ENCODE data around the gene IL4R. TPM values are rescaled to one million over a fixed set of nuclear protein-coding genes. Genes with fewer than 3 reads are reported as not detected.

The IL4R gene
- total RNA-seq, 2 experiments from 2014 or later: 73.1 to 82.8 TPM

DNA sequence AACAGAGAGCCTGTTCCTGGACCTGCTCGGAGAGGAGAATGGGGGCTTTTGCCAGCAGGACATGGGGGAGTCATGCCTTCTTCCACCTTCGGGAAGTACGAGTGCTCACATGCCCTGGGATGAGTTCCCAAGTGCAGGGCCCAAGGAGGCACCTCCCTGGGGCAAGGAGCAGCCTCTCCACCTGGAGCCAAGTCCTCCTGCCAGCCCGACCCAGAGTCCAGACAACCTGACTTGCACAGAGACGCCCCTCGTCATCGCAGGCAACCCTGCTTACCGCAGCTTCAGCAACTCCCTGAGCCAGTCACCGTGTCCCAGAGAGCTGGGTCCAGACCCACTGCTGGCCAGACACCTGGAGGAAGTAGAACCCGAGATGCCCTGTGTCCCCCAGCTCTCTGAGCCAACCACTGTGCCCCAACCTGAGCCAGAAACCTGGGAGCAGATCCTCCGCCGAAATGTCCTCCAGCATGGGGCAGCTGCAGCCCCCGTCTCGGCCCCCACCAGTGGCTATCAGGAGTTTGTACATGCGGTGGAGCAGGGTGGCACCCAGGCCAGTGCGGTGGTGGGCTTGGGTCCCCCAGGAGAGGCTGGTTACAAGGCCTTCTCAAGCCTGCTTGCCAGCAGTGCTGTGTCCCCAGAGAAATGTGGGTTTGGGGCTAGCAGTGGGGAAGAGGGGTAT lies 48.9 kb downstream of the IL4R start:
- peaks cover 11% of the 10 kb centered on the region for H3K4me1 ChIP-seq (ENCODE audit: insufficient read depth, low read length, poor library complexity, severe bottlenecking)

DNA sequence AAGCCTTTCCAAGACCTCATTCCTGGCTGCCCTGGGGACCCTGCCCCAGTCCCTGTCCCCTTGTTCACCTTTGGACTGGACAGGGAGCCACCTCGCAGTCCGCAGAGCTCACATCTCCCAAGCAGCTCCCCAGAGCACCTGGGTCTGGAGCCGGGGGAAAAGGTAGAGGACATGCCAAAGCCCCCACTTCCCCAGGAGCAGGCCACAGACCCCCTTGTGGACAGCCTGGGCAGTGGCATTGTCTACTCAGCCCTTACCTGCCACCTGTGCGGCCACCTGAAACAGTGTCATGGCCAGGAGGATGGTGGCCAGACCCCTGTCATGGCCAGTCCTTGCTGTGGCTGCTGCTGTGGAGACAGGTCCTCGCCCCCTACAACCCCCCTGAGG lies 49.5 kb downstream of the IL4R start:
- H3K4me3 ChIP-seq (ENCODE audit: low read depth, low read length, poor library complexity, severe bottlenecking): no peak overlapping the region
- H3K79me2 ChIP-seq (ENCODE audit: insufficient read depth, low read depth, low read length): no peaks in the 10 kb centered on the region
- peaks cover 46% of the 10 kb centered on the region for H3K36me3 ChIP-seq (ENCODE audit: insufficient read depth, low read length)
- H3K9me2 ChIP-seq (ENCODE audit: insufficient read depth, low read length): no peaks in the 10 kb centered on the region
- intact Hi-C loops (cut with micrococcal nuclease; ENCODE audit: unreplicated experiment): no loop called here
- no peaks in the 10 kb centered on the region for H4K20me1 ChIP-seq (ENCODE audit: insufficient read depth, low read length)
- no peak overlapping the region for H3K4me2 ChIP-seq (ENCODE audit: low read length)
- H3K4me1 ChIP-seq (ENCODE audit: insufficient read depth, low read length, poor library complexity, severe bottlenecking): peaks cover 15% of the 10 kb centered on the region
- no TSS peak for BruUV-seq (replicated peaks)
- no peak overlapping the region for H3K27ac ChIP-seq (ENCODE audit: low read depth, low read length, poor library complexity, severe bottlenecking)
- POLR2A ChIA-PET: no interaction called here
- TF ChIP-seq EZH2phosphoT487 (IDR thresholded peaks at IDR 0.05; ENCODE audit: borderline replicate concordance, low read depth, low read length): no peak
- TF ChIP-seq, protein P1, sequence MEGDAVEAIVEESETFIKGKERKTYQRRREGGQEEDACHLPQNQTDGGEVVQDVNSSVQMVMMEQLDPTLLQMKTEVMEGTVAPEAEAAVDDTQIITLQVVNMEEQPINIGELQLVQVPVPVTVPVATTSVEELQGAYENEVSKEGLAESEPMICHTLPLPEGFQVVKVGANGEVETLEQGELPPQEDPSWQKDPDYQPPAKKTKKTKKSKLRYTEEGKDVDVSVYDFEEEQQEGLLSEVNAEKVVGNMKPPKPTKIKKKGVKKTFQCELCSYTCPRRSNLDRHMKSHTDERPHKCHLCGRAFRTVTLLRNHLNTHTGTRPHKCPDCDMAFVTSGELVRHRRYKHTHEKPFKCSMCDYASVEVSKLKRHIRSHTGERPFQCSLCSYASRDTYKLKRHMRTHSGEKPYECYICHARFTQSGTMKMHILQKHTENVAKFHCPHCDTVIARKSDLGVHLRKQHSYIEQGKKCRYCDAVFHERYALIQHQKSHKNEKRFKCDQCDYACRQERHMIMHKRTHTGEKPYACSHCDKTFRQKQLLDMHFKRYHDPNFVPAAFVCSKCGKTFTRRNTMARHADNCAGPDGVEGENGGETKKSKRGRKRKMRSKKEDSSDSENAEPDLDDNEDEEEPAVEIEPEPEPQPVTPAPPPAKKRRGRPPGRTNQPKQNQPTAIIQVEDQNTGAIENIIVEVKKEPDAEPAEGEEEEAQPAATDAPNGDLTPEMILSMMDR (conservative IDR thresholded peaks at IDR 0.05; ENCODE audit: low read length): no peak
- no peak for DNase-seq (ENCODE audit: low spot score)
- H2AFZ ChIP-seq (ENCODE audit: low read length): no peak overlapping the region
- H3K9me3 ChIP-seq (ENCODE audit: low read length): 0 out of 2 replicates have a peak, but pooled peaks cover 6% of the 10 kb centered on the region
- CTCF ChIA-PET (ENCODE audit: unreplicated experiment): no interaction called here

More for the DNA sequence above, 48.9 kb downstream of the IL4R start:
- Histone ChIP-seq H3K79me2 (ENCODE audit: insufficient read depth, low read depth, low read length) (no peaks in the 10 kb centered on the region), H3K27ac (ENCODE audit: low read depth, low read length, poor library complexity, severe bottlenecking) (no peak overlapping the region), H3K9me2 (ENCODE audit: insufficient read depth, low read length) (no peaks in the 10 kb centered on the region), H4K20me1 (ENCODE audit: insufficient read depth, low read length) (no peaks in the 10 kb centered on the region), H3K9me3 (ENCODE audit: low read length) (0 out of 2 replicates have a peak, but pooled peaks cover 6% of the 10 kb centered on the region), H3K4me3 (ENCODE audit: low read depth, low read length, poor library complexity, severe bottlenecking) (no peak overlapping the region), H3K36me3 (ENCODE audit: insufficient read depth, low read length) (peaks cover 46% of the 10 kb centered on the region), H2AFZ (ENCODE audit: low read length) (no peak overlapping the region), H3K4me2 (ENCODE audit: low read length) (no peak overlapping the region)
- DNase-seq (ENCODE audit: low spot score): no peak
- POLR2A ChIA-PET: no interaction called here
- intact Hi-C loops (cut with micrococcal nuclease; ENCODE audit: unreplicated experiment): no loop called here
- CTCF ChIA-PET (ENCODE audit: unreplicated experiment): no interaction called here
- TF ChIP-seq, protein P1 (conservative IDR thresholded peaks at IDR 0.05; ENCODE audit: low read length): no peak
- TF ChIP-seq EZH2phosphoT487 (IDR thresholded peaks at IDR 0.05; ENCODE audit: borderline replicate concordance, low read depth, low read length): no peak
- BruUV-seq (replicated peaks): no TSS peak

DNA sequence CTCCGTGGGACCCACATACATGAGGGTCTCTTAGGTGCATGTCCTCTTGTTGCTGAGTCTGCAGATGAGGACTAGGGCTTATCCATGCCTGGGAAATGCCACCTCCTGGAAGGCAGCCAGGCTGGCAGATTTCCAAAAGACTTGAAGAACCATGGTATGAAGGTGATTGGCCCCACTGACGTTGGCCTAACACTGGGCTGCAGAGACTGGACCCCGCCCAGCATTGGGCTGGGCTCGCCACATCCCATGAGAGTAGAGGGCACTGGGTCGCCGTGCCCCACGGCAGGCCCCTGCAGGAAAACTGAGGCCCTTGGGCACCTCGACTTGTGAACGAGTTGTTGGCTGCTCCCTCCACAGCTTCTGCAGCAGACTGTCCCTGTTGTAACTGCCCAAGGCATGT lies 50.0 kb downstream of the IL4R start:
- peaks cover 15% of the 10 kb centered on the region for H3K4me1 ChIP-seq (ENCODE audit: insufficient read depth, low read length, poor library complexity, severe bottlenecking)
- no peaks in the 10 kb centered on the region for H3K79me2 ChIP-seq (ENCODE audit: insufficient read depth, low read depth, low read length)
- no peak overlapping the region for H3K27ac ChIP-seq (ENCODE audit: low read depth, low read length, poor library complexity, severe bottlenecking)
- intact Hi-C loops (cut with micrococcal nuclease; ENCODE audit: unreplicated experiment): no loop called here
- no TSS peak for BruUV-seq (replicated peaks)
- H3K4me3 ChIP-seq (ENCODE audit: low read depth, low read length, poor library complexity, severe bottlenecking): no peak overlapping the region
- no peak for DNase-seq (ENCODE audit: low spot score)
- POLR2A ChIA-PET: no interaction called here
- peaks cover 44% of the 10 kb centered on the region for H3K36me3 ChIP-seq (ENCODE audit: insufficient read depth, low read length)
- H2AFZ ChIP-seq (ENCODE audit: low read length): no peak overlapping the region
- no peaks in the 10 kb centered on the region for H3K9me2 ChIP-seq (ENCODE audit: insufficient read depth, low read length)
- no peaks in the 10 kb centered on the region for H4K20me1 ChIP-seq (ENCODE audit: insufficient read depth, low read length)
- no peak for TF ChIP-seq EZH2phosphoT487 (IDR thresholded peaks at IDR 0.05; ENCODE audit: borderline replicate concordance, low read depth, low read length)
- TF ChIP-seq, protein P1 (conservative IDR thresholded peaks at IDR 0.05; ENCODE audit: low read length): no peak
- H3K4me2 ChIP-seq (ENCODE audit: low read length): no peak overlapping the region
- H3K9me3 ChIP-seq (ENCODE audit: low read length): 0 out of 2 replicates have a peak, but pooled peaks cover 6% of the 10 kb centered on the region
- CTCF ChIA-PET (ENCODE audit: unreplicated experiment): no interaction called here

Data from OCI-LY7 (cell line).